HepG2 (cell line): ENCODE measurements around the gene UPK1A. TPM values are rescaled to one million over a fixed set of nuclear protein-coding genes. Genes with fewer than 3 reads are reported as not detected.

Source experiments
- ARID3A ChIP-seq: IDR thresholded peaks from 2 replicates; pipeline ENCODE4 v1.6.1; 2012; ENCODE audit warnings: low read depth, low read length, improper control_type of control experiment
- CCAR2 ChIP-seq: fragments of 200-400 bp; formaldehyde crosslinking; optimal IDR thresholded peaks from 2 replicates; pipeline ENCODE3; 2018; ENCODE audit warnings: low read depth, mild to moderate bottlenecking, low read length, moderate library complexity
- CREB1 ChIP-seq, 2 experiments: fragments of 450-650 bp in 1 of 2; IDR thresholded peaks; 2 replicates each; pipeline ENCODE4 v1.6.1; 2016 to 2017; ENCODE audit warnings: control low read depth in 1 of 2, mild to moderate bottlenecking in 1 of 2, missing compliant biosample characterization in 1 of 2, missing genetic modification characterization in 1 of 2
- DDIT3 ChIP-seq: sonication (generic); formaldehyde crosslinking; IDR thresholded peaks from 2 replicates; pipeline ENCODE4 v1.4.0; 2020; ENCODE audit warnings: mild to moderate bottlenecking, missing genetic modification reagents
- GTF3A ChIP-seq: sonication (generic); formaldehyde crosslinking; conservative IDR thresholded peaks from 2 replicates; pipeline ENCODE4 v1.4.0; 2020; ENCODE audit warnings: mild to moderate bottlenecking, missing genetic modification reagents
- HHEX ChIP-seq: IDR thresholded peaks from 2 replicates; pipeline ENCODE4 v1.6.1; 2016; ENCODE audit warnings: control low read depth
- KAT2B ChIP-seq: fragments of 150-350 bp; IDR thresholded peaks from 2 replicates; pipeline ENCODE4 v1.6.1; 2014; ENCODE audit warnings: low read depth, low read length, borderline replicate concordance
- MTA1 ChIP-seq: sonication (generic); formaldehyde crosslinking; IDR thresholded peaks from 2 replicates; pipeline ENCODE4 v1.4.0; 2020; ENCODE audit warnings: missing genetic modification reagents, mild to moderate bottlenecking, borderline replicate concordance
- PATZ1 ChIP-seq: sonication (generic); formaldehyde crosslinking; IDR thresholded peaks from 2 replicates; pipeline ENCODE4 v1.4.0; 2020; ENCODE audit warnings: missing genetic modification reagents
- POLR2G ChIP-seq: fragments of 200-400 bp; formaldehyde crosslinking; IDR thresholded peaks from 2 replicates; pipeline ENCODE4 v1.6.1; 2018; ENCODE audit warnings: mild to moderate bottlenecking, low read depth, low read length, moderate library complexity
- REPIN1 ChIP-seq: sonication (generic); formaldehyde crosslinking; IDR thresholded peaks from 2 replicates; pipeline ENCODE4 v1.8.0; 2022; ENCODE audit warnings: missing genetic modification reagents, low read depth, mild to moderate bottlenecking, borderline replicate concordance
- RFX3 ChIP-seq: IDR thresholded peaks from 2 replicates; pipeline ENCODE4 v1.6.1; 2016; ENCODE audit warnings: missing biosample characterization, missing genetic modification reagents
- SNAPC5 ChIP-seq: sonication (generic); formaldehyde crosslinking; IDR thresholded peaks from 2 replicates; pipeline ENCODE4 v1.8.1; 2023; ENCODE audit warnings: mild to moderate bottlenecking, missing genetic modification reagents, borderline replicate concordance
- TAF1 ChIP-seq: sonication (generic); formaldehyde crosslinking; IDR thresholded peaks from 2 replicates; pipeline ENCODE4 v1.4.0; 2020; ENCODE audit warnings: missing genetic modification reagents
- TRIM24 ChIP-seq: sonication (generic); formaldehyde crosslinking; IDR thresholded peaks from 2 replicates; pipeline ENCODE4 v1.8.0; 2022; ENCODE audit warnings: mild to moderate bottlenecking, missing genetic modification reagents
- ZFP82 ChIP-seq: sonication (generic); formaldehyde crosslinking; IDR thresholded peaks from 2 replicates; pipeline ENCODE4 v1.5.1; 2020; ENCODE audit warnings: mild to moderate bottlenecking, missing genetic modification reagents, borderline replicate concordance
- ZMAT3 ChIP-seq: sonication (generic); formaldehyde crosslinking; conservative IDR thresholded peaks from 2 replicates; pipeline ENCODE4 v1.7.0; 2021; ENCODE audit warnings: missing genetic modification reagents
- ZNF484 ChIP-seq: sonication (generic); formaldehyde crosslinking; IDR thresholded peaks from 2 replicates; pipeline ENCODE4 v1.5.1; 2020; ENCODE audit warnings: mild to moderate bottlenecking, low read depth, missing genetic modification reagents, borderline replicate concordance
- polyA plus RNA-seq, 8 experiments: library from polyadenylated mRNA; depleted of rRNA in 3 of 8; stranded (reverse) in 7 of 8; unstranded in 1 of 8; fragments of >200 nt; fragmentation: Illumina TruSeq in 4 of 8; extraction: Trizol in 4 of 8; gene quantifications; 2 replicates each; pipeline versions ENCODE4 v1.2.1 to v1.2.3, GENCODE V29; 2011 to 2016; ENCODE audit warnings: low read depth in 4 of 8, missing spikeins in 1 of 8, mixed read lengths in 1 of 8; ENCODE audit not compliant: insufficient read depth in 1 of 8
- total RNA-seq, 5 experiments: library from RNA; depleted of rRNA; stranded (reverse); fragments of >200 nt; fragmentation: Illumina TruSeq; extraction: Trizol; gene quantifications; 2 replicates each; pipeline ENCODE4 v1.2.3, GENCODE V29; 2016; ENCODE audit warnings: low read depth in 1 of 5
- TF ChIP-seq, protein P1 (sequence below): sonication (generic); formaldehyde crosslinking; IDR thresholded peaks from 2 replicates; pipeline ENCODE4 v1.4.0; 2020; ENCODE audit warnings: missing genetic modification reagents
- TF ChIP-seq, protein P2 (sequence below): sonication (generic); formaldehyde crosslinking; IDR thresholded peaks from 2 replicates; pipeline ENCODE4 v1.8.1; 2023; ENCODE audit warnings: missing genetic modification reagents, inconsistent platforms, borderline replicate concordance

Gene UPK1A
- total and polyA plus RNA-seq, 2 of the 13 experiments (the other 11 are each of a cell fraction or from before 2014, with no cell fraction given) = 2.9 TPM; not detected in 1

DNA sequence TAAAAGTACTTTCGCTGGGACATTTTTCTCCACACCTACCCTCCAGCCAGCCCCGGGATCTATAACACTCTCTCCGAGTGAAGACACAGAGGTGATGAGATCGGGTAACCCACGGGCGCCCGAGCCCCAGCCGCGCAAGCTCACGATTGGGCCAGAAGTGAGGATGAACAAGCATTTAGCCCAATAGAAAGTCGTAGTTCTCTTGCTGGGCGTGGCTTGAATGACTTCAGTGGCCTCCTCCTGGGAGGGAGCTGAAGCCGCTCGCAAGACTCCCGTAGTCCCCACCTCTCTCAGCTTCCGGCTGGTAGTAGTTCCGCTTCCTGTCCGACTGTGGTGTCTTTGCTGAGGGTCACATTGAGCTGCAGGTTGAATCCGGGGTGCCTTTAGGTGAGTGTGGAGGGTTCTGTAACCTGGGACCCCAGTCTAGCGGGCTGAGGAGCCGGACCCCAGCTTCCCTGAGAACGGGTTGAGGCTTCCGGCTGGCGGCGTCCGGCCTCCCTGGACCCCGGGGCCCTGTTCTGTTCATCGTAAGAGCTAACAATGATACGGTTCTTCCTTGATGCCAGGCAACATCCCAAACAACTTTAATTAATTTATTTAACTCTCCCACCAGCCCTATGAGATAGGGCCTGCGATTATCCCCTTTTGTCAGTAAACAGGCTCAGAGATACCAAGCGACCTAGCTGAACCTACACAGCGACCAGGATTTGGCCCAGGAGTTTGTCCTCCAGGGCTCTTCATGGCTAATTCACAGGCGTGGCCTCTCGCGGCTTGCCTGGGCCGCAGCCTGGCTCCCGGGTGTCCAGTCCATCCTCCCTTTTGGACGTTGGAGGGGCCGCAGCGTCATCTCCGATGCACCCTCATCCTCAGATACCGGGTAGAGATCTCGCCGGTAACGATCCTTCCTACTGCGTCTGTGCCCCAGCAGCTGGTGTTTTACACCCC lies 18.0 kb upstream of the UPK1A start, which contains the start of gene COX6B1 (continued):
- TF ChIP-seq PATZ1 (CRISPR knock-in tag) (no peak), ARID3A (no peak), CREB1 (IDR thresholded peaks at IDR 0.05) (0 out of 2 replicates have a peak, but pooled peaks have one; percentile 7), CREB1 (CRISPR knock-in tag; IDR thresholded peaks at IDR 0.05) (peak; percentile 76), KAT2B (no peak), GTF3A (CRISPR knock-in tag) (no peak), MTA1 (CRISPR knock-in tag) (0 out of 2 replicates have a peak, but pooled peaks have one; percentile 37), SNAPC5 (CRISPR knock-in tag) (no peak), TRIM24 (CRISPR knock-in tag) (no peak), ZMAT3 (CRISPR knock-in tag) (0 out of 2 replicates have a peak, but pooled peaks have one; percentile 15), POLR2G (peak; percentile 86), HHEX (CRISPR knock-in tag) (no peak), RFX3 (CRISPR knock-in tag) (no peak), ZFP82 (CRISPR knock-in tag) (no peak), CCAR2 (no peak), TAF1 (CRISPR knock-in tag) (peak; percentile 81), ZNF484 (CRISPR knock-in tag) (no peak), REPIN1 (CRISPR knock-in tag) (peak; percentile 49; the same call in 1 of the 2 replicates), DDIT3 (CRISPR knock-in tag) (no peak)
- TF ChIP-seq, protein P1, sequence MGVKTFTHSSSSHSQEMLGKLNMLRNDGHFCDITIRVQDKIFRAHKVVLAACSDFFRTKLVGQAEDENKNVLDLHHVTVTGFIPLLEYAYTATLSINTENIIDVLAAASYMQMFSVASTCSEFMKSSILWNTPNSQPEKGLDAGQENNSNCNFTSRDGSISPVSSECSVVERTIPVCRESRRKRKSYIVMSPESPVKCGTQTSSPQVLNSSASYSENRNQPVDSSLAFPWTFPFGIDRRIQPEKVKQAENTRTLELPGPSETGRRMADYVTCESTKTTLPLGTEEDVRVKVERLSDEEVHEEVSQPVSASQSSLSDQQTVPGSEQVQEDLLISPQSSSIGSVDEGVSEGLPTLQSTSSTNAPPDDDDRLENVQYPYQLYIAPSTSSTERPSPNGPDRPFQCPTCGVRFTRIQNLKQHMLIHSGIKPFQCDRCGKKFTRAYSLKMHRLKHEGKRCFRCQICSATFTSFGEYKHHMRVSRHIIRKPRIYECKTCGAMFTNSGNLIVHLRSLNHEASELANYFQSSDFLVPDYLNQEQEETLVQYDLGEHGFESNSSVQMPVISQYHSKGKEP = no peak
- TF ChIP-seq, protein P2, sequence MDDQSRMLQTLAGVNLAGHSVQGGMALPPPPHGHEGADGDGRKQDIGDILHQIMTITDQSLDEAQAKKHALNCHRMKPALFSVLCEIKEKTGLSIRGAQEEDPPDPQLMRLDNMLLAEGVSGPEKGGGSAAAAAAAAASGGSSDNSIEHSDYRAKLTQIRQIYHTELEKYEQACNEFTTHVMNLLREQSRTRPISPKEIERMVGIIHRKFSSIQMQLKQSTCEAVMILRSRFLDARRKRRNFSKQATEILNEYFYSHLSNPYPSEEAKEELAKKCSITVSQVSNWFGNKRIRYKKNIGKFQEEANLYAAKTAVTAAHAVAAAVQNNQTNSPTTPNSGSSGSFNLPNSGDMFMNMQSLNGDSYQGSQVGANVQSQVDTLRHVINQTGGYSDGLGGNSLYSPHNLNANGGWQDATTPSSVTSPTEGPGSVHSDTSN (CRISPR knock-in tag) = peak; percentile 65; the same call in 1 of the 2 replicates
